Retinal pigment epithelial cell (primary cell): ENCODE measurements around the gene CHIA.
"Not testable (repeated sequence)": the region's sequence is repeated elsewhere in the genome, so short reads cannot be mapped to it uniquely, and the experiment has no call there.

Source experiments
- DNase-seq: peaks from one replicate; pipeline ENCODE4 v3.0.0-alpha.2; 2010; ENCODE audit warnings: low read depth
- H3K4me3 ChIP-seq: 2 replicates; pipeline ENCODE4 v1.5.1; 2011; ENCODE audit warnings: mild to moderate bottlenecking, low read length, control low read depth, moderate library complexity
- CTCF ChIP-seq: conservative IDR thresholded peaks from 2 replicates; pipeline ENCODE4 v1.5.1; 2011; ENCODE audit warnings: low read depth, low read length, control low read depth, inconsistent platforms

The CHIA gene

GRCh38 chr1:111309690-111310089 lies 19.0 kb downstream of the CHIA start:
- no peak overlapping the region for H3K4me3 ChIP-seq
- no peak for TF ChIP-seq CTCF
- DNase-seq: no peak

- TF ChIP-seq CTCF: no peak
- no peak overlapping the region for H3K4me3 ChIP-seq
- DNase-seq: no peak
Measured at GRCh38 chr1:111318523-111318922, 27.9 kb downstream of the CHIA start.

GRCh38 chr1:111320066-111320879 lies 29.6 kb downstream of the CHIA start:
- no peak overlapping the region for H3K4me3 ChIP-seq
- TF ChIP-seq CTCF: no peak
- no peak for DNase-seq

GRCh38 chr1:111323231-111323630 lies 32.6 kb downstream of the CHIA start:
- TF ChIP-seq CTCF: no peak
- no peak for DNase-seq
- H3K4me3 ChIP-seq: no peak overlapping the region

- no peak for DNase-seq
- TF ChIP-seq CTCF: no peak
- no peak overlapping the region for H3K4me3 ChIP-seq
Measured at GRCh38 chr1:111332190-111332589, 41.5 kb downstream of the CHIA start.

- peak; percentile 40 for TF ChIP-seq CTCF
- DNase-seq: no peak
Measured at GRCh38 chr1:111334169-111334568, 43.5 kb downstream of the CHIA start.

GRCh38 chr1:111335214-111335877 lies 44.7 kb downstream of the CHIA start:
- H3K4me3 ChIP-seq, DNase-seq: not testable (repeated sequence)

More at GRCh38 chr1:111334169-111334568, 43.5 kb downstream of the CHIA start:
- H3K4me3 ChIP-seq: no peak overlapping the region

- DNase-seq, H3K4me3 ChIP-seq: not testable (repeated sequence)
Measured at GRCh38 chr1:111338849-111339248, 48.2 kb downstream of the CHIA start.
